HUDEP-2 (cell line): ENCODE data around the gene LCLAT1.

Experiments used
- DNase-seq, 76 experiments: peaks; one replicate each; lab custom pipeline; 2025; ENCODE audit not compliant: unreplicated experiment in 76 of 76; lab: John Stamatoyannopoulos, UW

LCLAT1 gene

DNA sequence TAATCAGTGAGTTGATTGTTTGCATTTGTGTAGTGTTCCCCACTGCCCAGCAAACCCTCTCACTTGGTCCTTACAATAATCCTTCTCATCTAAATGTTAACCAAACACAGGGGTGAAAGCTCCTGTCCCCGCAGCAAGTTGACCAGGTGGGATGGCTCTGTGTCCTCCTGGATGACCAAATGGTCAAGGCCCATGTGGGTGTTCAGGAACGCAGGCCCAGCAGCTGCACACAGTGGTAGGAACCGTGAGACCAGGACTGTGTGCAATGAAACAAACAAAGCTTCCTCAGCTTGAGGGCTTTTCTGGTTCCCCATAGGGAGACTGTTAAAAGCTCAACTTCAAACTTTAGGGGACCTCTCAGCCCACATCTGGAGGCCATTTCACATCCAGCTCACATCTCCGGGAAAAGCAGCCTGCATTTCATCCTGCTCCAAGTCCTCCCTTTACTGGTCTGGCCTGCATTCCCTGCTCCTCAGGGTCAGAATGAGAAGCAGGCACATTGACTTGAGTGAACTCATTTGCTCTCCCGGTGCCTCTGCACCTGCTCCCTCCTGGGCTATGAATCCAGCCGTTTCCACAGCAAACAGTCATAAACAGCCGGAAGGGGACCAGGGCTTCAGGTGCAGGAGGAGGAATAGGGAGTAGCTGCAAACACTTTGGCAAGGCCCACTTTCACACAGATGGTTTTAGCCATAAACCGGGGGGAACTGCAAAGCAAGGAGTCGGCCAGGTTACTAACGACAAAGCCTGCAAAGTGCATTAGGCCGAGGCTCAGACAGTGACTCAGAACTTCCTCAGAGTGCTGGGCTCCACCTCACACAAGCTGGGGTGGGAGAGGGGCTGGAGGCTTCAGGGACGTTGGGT lies 215.5 kb downstream of the LCLAT1 start:
- no peak for DNase-seq

DNA sequence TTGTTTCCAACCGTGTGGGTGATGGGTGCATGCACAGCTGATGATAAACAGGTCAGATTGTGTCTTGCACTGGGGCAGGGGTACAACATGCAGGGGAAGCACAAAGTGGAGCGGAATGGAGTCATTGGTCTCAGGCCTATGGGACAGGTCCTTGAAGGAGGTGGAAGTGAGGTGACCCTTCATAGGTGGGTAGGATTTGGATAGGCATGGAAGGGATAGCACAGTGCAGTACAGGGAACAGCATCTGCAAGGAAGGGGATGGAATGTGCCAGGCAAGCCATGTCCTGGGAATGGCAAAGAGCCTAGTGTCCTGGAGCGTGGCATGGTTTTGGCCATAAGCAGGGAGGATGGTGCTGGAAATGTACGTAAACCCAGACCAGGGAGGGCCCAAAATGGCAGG lies 216.3 kb downstream of the LCLAT1 start:
- no peak for DNase-seq

DNA sequence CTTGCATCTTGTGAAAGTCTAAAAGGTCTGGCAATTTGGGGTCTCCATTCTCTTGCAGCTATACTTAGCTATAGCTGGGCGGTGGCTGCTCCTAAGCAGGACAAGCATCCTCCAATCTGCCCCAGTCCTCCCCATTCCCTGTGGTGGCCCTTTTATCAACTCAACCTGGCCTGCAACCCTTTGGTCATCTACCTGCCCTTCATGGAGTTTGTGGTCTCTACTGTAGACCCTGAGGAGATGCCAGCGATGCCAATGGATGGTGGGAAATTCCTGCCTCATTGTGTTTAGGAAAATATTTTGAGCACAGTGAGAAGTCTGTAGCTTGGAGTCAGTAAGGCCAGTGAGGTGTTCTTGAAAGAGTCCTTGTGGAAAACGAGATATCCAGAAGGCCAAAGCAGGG lies 216.8 kb downstream of the LCLAT1 start:
- no peak for DNase-seq

DNA sequence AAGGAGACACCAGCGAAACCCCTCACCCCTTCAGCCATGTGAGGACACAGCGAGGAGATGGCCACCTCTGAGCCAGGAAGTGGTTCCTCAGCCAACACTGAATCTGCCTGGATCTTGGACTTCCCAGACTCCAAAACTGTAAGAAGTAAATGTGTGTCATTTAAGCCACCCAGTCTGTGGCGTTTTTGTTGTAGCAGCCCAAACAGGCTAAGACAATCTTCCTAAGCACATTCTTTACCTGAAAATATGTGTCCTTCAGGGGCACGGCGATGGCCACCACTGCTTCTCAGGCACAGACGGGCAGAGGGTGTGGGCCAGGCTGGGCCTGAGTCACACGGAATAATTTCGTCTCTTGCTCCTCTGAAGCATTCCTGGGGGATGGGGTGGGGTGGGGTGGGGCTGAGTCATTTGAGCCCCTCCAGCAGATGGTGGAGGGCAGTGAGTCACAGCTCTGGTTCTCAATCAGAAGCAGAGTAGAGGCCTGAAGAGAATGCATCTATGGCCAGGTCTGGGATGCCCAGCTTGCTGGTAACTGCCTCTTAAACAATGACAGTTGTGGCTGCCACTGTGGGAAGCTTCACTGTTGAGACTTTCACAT lies 217.8 kb downstream of the LCLAT1 start:
- DNase-seq = peak in 15 of 76 experiments; percentile 5 to 45 (median 18)

DNA sequence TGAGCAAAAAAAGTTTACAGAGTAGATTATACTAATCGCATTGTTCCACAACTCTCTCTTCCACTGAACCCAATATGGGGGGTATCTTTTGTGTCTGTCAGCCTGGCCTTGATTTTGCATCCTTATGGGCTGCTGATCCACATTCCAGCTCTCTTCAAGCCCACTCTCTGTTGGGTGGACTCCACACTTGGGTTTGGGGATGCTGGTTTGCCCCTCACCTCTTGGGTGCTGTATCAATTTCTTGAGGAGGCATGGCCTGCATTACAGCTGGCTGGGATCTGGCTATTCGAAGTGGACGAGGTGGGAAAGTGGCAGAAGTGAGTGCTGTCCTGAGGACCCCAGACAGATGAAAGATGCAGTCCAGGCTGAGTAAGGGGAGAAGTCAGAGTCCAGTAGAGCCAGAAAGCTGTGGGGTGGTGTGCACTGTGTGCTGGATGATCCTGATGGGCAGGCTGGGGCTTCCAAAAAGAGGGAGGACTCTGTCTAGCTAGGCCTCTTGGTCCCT lies 218.8 kb downstream of the LCLAT1 start:
- no peak for DNase-seq

DNA sequence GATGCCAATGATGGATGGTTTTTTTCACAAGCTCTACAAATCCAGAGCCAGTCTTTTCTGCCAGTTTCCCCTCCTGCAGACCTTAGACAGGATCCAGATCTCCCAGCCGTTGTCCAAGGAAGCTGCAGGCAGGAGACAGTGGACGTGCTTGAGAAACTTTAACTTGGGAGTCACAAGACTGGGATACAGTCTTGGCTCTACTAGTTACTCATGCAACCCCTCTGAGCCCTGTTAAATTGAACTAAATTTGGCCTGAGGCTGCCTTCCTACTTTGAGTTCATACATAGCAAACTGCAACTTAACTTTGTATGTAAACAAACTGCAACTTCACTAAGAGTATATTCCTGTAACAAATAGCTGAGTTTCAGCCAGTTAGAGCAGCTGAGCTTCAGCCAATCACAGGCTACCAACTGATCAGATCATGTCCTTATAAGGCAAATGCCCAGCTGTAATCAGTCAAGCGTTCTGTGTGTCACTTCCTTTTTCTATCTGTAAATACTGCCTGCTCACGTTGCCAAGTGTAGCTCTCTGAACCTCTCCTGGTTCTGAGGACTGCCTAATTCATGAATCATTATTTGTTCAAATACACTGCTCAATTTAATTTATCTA lies 219.3 kb downstream of the LCLAT1 start:
- peak in 1 of 76 experiments; percentile 11 for DNase-seq

DNA sequence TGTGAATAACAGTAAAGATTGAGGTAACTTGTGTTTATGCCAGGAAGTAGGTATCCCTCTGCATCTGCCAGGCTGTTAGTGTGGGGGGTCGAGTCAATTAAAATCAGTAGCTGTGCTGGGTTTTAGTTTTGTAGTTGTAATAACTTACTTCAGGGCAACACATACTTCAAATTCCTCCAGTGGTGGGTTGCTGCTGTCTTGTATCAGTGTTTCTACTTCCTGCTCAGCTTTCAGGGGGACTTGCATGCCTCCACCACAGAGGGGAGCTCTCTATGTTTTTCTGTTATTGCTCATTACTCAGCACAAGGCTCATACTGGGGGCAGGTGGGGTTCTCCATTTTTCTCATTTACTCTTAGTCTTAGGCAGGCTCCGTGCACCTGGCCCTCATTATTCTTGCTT lies 223.4 kb downstream of the LCLAT1 start:
- DNase-seq = peak in 1 of 76 experiments; percentile 9

DNA sequence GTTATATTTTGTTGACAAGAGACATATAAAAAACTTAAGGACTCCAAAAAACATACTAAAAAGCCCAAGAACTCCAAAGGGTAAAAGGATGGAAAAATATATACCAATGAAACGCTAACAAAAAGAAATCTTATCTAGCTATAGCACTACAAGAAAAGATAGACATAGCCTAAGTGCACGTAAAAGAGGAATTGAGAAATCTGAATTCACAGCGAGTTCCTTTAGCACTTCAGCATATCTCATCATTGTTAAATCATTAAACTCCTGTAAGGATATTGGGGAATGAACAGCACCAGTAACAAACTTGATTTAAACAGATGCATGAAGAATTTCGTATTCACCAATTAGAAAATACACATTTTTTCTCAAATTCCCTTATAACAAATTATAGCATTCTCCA lies 226.1 kb downstream of the LCLAT1 start:
- no peak for DNase-seq

DNA sequence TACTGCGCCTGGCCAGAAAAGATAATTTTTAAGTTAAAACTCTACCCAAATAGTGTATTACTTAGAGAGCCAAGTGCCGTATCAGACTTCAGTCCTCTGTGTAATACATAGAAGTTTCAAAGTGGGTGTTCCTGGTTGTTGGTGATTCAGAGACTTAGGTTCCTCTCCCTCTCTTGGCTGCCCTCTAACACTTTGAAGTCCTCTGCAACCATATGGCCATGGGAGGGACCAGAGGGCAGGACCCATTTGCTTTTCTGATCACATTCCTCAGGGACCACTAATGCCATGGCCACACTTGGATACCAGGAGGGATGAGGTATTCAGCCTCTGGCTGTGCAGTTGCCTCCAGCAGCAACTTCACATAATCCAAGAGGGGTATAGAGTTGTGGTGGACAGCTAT lies 228.7 kb downstream of the LCLAT1 start:
- DNase-seq = no peak

DNA sequence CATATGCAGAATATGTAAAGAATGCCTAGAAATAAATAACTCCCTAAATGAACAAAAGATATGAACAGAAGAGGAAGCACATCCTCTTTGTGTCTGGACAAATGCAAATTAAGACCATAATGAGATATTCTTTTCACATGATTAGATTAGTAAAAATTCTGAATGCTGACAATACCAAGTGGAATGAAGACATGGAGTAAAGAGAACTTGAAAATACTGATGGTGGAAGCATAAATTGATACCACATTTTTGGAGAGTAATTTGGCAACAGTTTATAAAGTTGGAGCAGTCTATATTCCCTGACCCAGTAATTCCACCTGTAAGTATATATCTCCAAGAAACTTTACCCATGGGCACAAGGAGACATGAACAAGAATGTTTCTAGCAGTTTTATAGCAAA lies 230.2 kb downstream of the LCLAT1 start:
- no peak for DNase-seq

DNA sequence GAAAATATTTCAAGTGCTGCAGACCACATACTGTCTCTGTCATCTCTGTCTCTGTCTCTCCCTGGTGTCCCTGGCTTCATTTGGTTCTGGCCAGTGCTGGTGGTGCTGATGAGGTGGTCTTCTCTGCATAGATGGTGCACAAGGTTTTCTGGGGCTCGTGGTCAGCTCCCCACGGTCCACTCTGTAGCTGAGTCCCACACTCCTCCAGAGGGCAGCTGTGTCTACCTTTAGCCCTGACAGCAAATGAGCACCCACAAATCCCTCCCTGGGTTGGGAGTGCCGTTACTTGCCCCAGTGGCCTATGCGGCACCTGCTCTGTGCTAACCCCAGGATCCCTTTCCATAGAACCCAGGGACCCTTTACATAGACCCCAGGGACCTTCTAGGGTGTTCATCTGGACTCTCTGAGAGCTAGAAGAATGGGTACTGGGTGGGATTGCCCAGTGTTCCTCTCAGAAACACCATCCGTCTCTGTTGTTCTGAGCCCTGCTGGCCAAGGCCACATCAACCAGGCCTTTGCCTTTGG lies 230.9 kb downstream of the LCLAT1 start:
- DNase-seq = no peak

DNA sequence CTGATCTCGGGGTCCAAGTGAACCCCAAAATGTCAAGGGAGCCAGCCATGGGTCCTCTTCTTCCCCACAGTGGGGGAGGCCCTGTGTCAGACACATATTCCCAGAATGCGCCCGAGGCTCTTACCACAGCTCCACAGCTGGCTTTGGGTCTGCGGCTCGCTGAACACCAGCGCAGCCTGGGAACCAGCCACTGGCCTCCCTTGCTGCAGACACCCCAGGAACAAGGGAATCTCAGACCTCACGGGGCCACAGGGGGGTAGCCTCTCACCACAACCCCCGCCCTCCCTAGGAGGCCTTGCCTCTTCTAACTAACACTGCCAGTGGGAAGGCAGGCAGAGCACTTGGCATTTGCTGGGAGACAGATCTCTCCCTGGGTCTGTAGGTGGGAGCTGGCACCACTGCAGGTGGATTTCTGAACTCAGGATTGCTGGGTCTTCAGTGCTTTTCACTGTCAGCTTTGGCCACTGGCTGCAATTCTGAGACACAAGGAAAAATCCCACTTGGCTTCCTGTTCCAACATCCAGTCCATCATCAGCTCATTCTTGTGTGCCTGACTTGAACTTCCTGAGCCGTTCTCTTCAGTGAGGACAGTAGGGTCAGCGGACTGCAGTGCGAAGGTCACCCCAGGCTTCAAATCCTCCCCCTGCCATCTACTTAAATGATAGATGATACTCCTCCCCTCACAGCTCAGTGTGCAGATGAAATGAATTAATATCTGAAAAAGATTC lies 231.5 kb downstream of the LCLAT1 start:
- no peak for DNase-seq

DNA sequence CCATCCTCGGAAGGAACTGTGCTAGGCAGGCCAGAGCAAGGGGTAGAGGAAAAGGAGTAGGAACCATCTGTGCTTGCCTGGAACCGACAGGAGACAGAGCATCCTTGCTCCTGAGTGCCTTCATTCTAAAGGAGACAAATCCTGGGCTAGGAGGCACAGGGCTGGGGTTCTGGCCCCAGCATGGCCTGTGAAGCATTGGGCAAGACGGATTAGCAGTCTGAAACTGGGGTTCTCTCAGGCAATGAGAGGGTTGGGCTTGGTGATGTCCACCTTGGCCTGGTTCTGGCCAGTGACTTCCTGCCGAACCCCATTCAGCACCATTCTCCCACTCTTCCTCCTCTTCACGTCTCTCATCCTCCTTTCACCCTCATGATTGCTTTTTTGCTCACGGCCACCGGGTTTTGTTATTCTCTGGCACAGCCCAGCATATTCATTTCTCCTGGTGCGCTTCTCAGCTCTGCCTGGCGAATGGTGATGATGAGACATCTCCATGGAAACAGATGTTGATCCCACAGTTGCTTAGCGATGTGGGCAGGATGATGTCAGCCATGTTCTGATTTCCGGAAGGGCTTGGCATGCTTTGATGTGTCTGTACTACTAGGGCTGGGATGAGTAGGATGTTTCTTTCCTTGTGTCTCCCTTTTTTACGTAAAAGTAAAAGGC lies 232.5 kb downstream of the LCLAT1 start:
- DNase-seq = no peak

DNA sequence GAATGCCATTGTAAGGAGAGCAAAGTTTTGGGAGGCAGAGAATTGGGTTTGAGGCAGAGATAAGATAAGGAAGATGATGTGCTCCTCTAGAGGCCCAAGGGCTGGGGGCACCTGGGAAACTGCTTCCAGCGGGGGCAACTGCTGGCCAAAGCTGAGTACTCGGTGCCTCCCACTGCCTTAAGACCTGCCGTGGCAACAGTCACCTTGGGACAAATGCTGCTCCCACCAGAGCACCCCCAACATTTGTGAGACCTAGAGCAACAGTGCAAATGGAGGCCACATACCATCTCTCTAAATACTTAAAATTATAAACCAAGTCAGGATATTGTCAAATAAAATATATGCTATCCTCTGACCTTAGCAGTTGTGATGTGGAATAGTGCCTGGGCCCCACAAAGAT lies 233.1 kb downstream of the LCLAT1 start:
- no peak for DNase-seq

DNA sequence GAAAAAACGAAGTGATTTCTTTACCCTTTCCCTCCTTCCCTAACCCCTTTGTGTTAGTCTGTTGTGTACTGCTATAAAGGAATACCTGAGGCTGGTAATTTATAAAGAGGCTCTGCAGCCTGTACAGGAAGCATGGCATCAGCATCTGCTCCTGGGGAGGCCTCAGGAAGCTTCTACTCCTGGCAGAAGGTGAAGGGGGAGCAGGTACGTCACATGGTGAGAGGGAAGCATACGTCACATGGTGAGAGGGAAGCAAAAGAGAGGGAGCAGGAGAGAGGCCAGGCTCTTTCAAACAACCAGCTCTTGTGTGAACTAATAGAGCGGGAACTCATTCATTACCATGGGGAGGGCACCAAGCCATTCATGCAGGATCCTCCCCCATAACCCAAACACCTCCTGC lies 234.0 kb downstream of the LCLAT1 start:
- no peak for DNase-seq

DNA sequence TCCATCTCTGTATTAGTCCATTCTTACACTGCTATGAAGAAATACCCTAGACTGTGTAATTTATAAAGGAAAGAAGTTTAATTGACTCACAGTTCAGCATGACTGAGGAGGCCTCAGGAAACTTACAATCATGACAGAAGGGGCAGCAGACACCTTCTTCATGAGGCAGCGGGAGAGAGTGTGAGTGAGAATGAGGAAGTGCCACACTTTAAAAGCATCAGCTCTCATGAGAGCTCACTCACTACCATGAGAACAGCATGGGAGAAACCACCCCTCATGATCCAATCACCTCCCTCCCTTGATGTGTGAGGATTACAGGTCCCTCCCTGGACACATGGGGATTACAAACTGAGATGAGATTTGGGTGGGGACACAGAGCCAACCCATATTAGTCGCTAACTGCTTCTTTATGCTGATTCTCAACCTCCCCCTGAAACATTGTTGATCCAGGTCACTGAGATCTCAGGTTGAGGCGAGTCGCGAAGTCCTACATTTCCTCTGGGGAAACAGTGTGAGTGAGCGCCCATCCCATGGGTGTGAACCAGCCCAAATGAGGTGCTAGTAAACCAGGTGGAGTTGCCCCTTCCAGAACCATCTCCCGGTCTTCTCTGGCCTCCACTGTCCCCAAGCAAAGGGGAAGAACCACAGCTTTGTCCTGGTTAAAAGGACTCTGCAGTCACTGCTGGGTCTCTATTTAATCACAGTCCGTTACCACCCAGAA lies 236.3 kb downstream of the LCLAT1 start:
- DNase-seq = no peak

DNA sequence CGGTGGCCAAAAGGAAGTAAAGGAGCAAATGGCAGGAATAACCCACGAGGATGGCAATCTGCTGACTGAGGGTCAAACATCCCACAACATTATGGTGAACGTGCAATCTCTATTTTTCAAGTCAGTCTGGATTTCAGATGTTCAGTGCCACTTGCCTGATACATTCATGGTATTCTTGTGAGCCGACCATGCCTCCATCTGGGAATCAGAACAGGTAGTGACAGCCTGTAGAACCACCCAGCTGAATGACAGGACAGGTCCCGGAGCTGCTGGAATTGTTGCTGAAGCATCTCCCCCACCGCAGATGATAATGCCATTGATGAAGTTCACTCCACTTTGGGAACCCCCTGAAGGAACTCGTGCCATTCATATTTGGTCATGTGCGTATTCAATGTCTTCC lies 237.0 kb downstream of the LCLAT1 start:
- no peak for DNase-seq

DNA sequence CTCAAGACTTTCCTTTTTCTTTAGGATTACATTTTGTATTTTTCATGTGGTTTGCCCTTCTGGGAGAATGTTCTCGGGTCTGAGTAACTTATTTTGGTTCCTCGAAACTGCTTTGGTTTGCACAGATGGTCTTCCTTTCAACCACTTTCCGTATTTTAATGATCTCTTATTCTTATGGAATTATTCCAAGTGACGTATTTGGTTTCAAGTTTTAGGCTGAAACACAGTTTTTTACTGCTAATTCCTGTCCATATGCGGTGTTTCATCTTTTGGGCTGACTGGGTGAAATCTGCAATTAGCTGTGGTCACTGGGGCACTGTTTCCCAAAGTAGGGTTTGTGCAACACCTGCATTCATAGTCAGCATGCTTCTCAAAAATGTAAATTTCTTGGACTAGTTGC lies 237.5 kb downstream of the LCLAT1 start:
- DNase-seq = no peak

DNA sequence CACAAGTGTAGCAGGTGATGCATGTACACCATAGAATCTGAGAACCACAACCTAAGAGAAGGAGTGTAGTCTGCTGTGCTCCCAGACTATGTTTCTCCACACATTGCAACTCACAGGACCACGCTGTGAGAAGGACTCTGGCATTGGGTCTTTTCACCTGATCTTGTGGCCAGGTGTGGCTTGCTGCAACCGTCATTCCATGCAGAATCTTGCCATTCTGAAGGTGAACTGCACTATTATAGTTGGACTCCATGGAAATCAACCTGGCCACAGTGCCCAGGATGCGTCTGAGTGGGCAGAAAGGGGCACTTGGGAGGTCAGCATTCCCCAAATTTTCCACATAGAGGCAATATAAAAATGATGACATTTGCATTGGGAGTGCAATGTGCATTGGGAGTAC lies 237.9 kb downstream of the LCLAT1 start:
- DNase-seq = no peak

DNA sequence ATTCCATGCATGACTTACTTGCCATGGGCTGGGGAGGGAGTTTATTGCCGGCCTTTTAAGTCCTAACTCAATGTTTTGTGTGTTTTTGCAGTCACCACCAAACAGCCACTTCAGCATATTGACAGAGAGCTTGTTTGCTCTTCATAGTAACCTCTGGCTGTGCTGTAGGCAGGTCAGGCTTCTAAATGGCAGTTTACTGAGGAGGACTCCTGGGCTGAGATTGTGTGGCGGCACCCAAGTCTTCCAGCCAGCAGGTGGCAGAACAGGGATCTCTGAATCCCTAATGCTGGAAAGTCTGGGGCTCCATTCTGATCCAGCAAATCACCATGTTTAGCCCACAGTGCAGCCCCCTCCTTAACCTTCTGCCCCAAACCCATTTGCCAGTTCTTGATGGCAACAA lies 239.0 kb downstream of the LCLAT1 start:
- peak in 1 of 76 experiments; percentile 7 for DNase-seq
